ENCODE results near the gene ABLIM3. TPM values are rescaled to one million over a fixed set of nuclear protein-coding genes. Genes with fewer than 3 reads are reported as not detected.

The ABLIM3 gene
- total and polyA plus RNA-seq, 8 donors = 1.3 to 8.1 (median 2.5) TPM

- H3K4me1 ChIP-seq = no peaks in the 10 kb centered on the region
- DNase-seq (no peak), FAIRE-seq (no peak), ATAC-seq (no peak)
- no peak overlapping the region for H3K27ac ChIP-seq
- no peaks in the 10 kb centered on the region for H3K36me3 ChIP-seq
- no peak overlapping the region for H3K4me3 ChIP-seq
- intact Hi-C loops (cut with DNase I) = no loop called here
- no peaks in the 10 kb centered on the region for H3K9me3 ChIP-seq
- WGBS, 2 donors = 96 to 100% methylated on average over 3 of the region's 3 CpGs
- TF ChIP-seq, protein P1, sequence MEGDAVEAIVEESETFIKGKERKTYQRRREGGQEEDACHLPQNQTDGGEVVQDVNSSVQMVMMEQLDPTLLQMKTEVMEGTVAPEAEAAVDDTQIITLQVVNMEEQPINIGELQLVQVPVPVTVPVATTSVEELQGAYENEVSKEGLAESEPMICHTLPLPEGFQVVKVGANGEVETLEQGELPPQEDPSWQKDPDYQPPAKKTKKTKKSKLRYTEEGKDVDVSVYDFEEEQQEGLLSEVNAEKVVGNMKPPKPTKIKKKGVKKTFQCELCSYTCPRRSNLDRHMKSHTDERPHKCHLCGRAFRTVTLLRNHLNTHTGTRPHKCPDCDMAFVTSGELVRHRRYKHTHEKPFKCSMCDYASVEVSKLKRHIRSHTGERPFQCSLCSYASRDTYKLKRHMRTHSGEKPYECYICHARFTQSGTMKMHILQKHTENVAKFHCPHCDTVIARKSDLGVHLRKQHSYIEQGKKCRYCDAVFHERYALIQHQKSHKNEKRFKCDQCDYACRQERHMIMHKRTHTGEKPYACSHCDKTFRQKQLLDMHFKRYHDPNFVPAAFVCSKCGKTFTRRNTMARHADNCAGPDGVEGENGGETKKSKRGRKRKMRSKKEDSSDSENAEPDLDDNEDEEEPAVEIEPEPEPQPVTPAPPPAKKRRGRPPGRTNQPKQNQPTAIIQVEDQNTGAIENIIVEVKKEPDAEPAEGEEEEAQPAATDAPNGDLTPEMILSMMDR (IDR thresholded peaks at IDR 0.05) = no peak
- peaks cover 0 to 5% (median 0%) of the 10 kb centered on the region in 4 donors for H3K27me3 ChIP-seq
Observed at GRCh38 chr5:149188383-149188782, 47.1 kb downstream of the ABLIM3 start.

DNA sequence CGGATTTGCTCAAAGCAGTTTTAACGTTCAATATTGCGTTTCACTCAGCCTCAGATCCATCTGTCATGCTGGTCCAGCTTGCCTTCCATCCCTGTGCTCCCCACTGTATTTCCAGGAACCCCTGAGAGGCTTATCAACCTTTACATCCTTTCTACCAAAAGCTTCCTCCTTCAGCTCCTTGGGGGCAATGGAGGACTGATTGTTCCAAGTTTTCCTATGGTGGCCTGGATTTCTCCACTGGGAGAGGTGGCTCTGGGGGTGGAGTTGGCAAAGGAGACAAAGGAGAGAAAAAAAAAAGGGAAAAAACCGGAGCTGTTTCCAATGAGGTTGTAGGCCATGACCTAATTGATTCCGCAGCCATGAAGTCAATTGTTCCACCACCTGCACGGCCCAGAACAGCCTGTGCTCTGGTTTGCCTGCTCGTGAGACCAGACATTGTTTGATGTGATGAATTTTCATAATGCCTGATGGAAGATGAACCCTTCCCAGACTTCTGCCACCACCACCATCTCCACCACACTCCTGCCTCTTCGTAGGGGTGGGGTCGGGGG, 54.1 kb downstream of the ABLIM3 start:
- H3K4me3 ChIP-seq = no peak overlapping the region
- H3K4me1 ChIP-seq = no peaks in the 10 kb centered on the region
- no peak overlapping the region for H3K27ac ChIP-seq
- WGBS, 2 donors = 63 to 66% methylated on average over 9 of the region's 9 CpGs
- intact Hi-C loops (cut with DNase I) = no loop called here
- H3K27me3 ChIP-seq = peaks cover 0 to 5% (median 0%) of the 10 kb centered on the region in 4 donors
- no peaks in the 10 kb centered on the region for H3K9me3 ChIP-seq
- FAIRE-seq (no peak), DNase-seq (no peak), ATAC-seq (no peak)
- H3K36me3 ChIP-seq = no peaks in the 10 kb centered on the region
- TF ChIP-seq, protein P1 (IDR thresholded peaks at IDR 0.05) = no peak

DNA sequence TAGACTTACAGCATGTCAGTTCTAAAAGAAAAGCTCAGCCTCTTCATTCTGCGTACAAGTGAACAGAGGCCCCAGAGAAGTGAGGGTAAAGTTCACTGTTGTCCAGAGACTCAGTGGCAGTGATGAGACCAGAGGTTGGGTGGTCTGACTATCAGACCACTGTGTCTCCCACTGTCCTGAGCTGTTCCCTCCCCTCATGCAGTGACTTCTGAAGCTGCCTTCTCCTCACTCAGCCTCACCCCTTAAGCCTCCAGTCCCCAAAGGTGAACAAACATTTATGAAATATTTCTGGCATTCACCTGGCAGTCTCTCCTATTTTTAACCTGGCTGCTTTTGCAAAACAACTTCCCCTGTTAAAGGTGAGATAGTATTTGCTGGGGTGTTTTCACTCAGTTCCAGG, 54.7 kb downstream of the ABLIM3 start:
- H3K4me1 ChIP-seq = no peaks in the 10 kb centered on the region
- intact Hi-C loops (cut with DNase I) = no loop called here
- H3K36me3 ChIP-seq = no peaks in the 10 kb centered on the region
- FAIRE-seq = no peak
- H3K4me3 ChIP-seq = no peak overlapping the region
- peaks cover 0 to 4% (median 0%) of the 10 kb centered on the region in 4 donors for H3K27me3 ChIP-seq
- no peak for ATAC-seq
- DNase-seq = no peak
- TF ChIP-seq, protein P1 (IDR thresholded peaks at IDR 0.05) = no peak
- no peaks in the 10 kb centered on the region for H3K9me3 ChIP-seq
- 96 to 100% methylated on average over 1 of the region's 1 CpG for WGBS, 2 donors
- H3K27ac ChIP-seq = no peak overlapping the region

- no peak overlapping the region for H3K27ac ChIP-seq
- H3K4me1 ChIP-seq = no peaks in the 10 kb centered on the region
- H3K4me3 ChIP-seq = no peak overlapping the region
- 85% methylated on average over 9 of the region's 9 CpGs for WGBS, 2 donors
- no peaks in the 10 kb centered on the region for H3K9me3 ChIP-seq
- DNase-seq = no peak
- TF ChIP-seq, protein P1 (IDR thresholded peaks at IDR 0.05) = no peak
- no peak for FAIRE-seq
- intact Hi-C loops (cut with DNase I) = no loop called here
- no peak for ATAC-seq
- H3K36me3 ChIP-seq = no peaks in the 10 kb centered on the region
- H3K27me3 ChIP-seq = no peaks in the 10 kb centered on the region
Observed at GRCh38 chr5:149198148-149198547, 56.9 kb downstream of the ABLIM3 start.

DNA sequence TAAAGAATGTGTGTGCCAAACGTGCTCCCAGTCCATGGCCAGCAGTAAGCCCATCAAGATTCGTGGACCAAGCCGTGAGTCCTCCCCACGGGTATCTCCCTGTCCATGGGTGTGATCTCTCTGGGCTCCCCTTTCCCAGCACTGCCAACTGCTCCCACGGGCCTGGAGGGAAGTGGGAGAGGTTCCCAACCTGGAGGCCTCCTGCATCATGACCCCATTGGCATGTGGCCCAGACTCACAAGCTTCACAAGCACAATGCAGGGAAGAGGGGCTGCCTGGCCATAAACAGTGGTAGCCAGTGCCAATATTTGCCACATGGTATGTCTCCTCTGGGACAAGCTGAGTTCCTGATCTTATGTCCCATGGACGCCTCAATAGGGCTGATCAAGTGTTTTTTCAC, 59.1 kb downstream of the ABLIM3 start:
- H3K36me3 ChIP-seq = no peaks in the 10 kb centered on the region
- 48 to 61% methylated on average over 6 of the region's 6 CpGs for WGBS, 2 donors
- intact Hi-C loops (cut with DNase I) = no loop called here
- H3K27me3 ChIP-seq = no peaks in the 10 kb centered on the region
- FAIRE-seq (no peak), ATAC-seq (no peak), DNase-seq (no peak)
- no peaks in the 10 kb centered on the region for H3K4me1 ChIP-seq
- H3K4me3 ChIP-seq = no peak overlapping the region
- TF ChIP-seq, protein P1 (IDR thresholded peaks at IDR 0.05) = no peak
- no peaks in the 10 kb centered on the region for H3K9me3 ChIP-seq
- H3K27ac ChIP-seq = no peak overlapping the region
